Endothelial cell (in vitro differentiated cells): ENCODE data around the gene EXT2. TPM values are rescaled to one million over a fixed set of nuclear protein-coding genes. Genes with fewer than 3 reads are reported as not detected.

ENCODE experiments used
- DNase-seq: peaks from one replicate; pipeline ENCODE4 v3.0.0; 2021; ENCODE audit warnings: low spot score
- H3K27ac Mint-ChIP-seq: one replicate; pipeline ENCODE4 v1.8.0; 2021; ENCODE audit warnings: mixed read lengths, inconsistent platforms; ENCODE audit not compliant: unreplicated experiment
- H3K27me3 Mint-ChIP-seq: one replicate; pipeline ENCODE4 v1.8.0; 2021; ENCODE audit warnings: mild to moderate bottlenecking, moderate library complexity, mixed read lengths, inconsistent platforms; ENCODE audit not compliant: unreplicated experiment
- H3K36me3 Mint-ChIP-seq: one replicate; pipeline ENCODE4 v1.8.0; 2021; ENCODE audit warnings: mild to moderate bottlenecking, low read depth, mixed read lengths, inconsistent platforms; ENCODE audit not compliant: unreplicated experiment
- H3K4me1 Mint-ChIP-seq: one replicate; pipeline ENCODE4 v1.8.0; 2021; ENCODE audit warnings: mild to moderate bottlenecking, mixed read lengths, inconsistent platforms; ENCODE audit not compliant: unreplicated experiment
- H3K4me3 Mint-ChIP-seq: one replicate; pipeline ENCODE4 v1.8.0; 2021; ENCODE audit warnings: mild to moderate bottlenecking, mixed read lengths, inconsistent platforms; ENCODE audit not compliant: unreplicated experiment
- H3K9me3 Mint-ChIP-seq: one replicate; pipeline ENCODE4 v1.8.0; 2021; ENCODE audit warnings: mixed read lengths, inconsistent platforms; ENCODE audit not compliant: unreplicated experiment
- CTCF ChIP-seq: fragments of 200-600 bp; sonication (generic); IDR thresholded peaks from one replicate; pipeline ENCODE4 v1.5.0; 2021; ENCODE audit warnings: antibody characterized with exemption; ENCODE audit not compliant: unreplicated experiment
- total RNA-seq: library from RNA; stranded (reverse); fragmentation: NEBNext Ultra II Directional; extraction: Animal tissue kit (Norgen Biotek cat#: 25700); gene quantifications from one replicate; pipeline ENCODE4 v1.2.1, GENCODE V29; 2021; ENCODE audit not compliant: unreplicated experiment

The EXT2 gene
- total RNA-seq, 1 donor from 2014 or later, result 96.8 TPM

- H3K36me3 Mint-ChIP-seq, result peaks cover 12% of the 10 kb centered on the region
- H3K27me3 Mint-ChIP-seq, result peaks cover 2% of the 10 kb centered on the region
- no peaks in the 10 kb centered on the region for H3K9me3 Mint-ChIP-seq
- TF ChIP-seq CTCF, result no peak
- no peak overlapping the region for H3K4me3 Mint-ChIP-seq
- peak; percentile 17 for DNase-seq
- H3K4me1 Mint-ChIP-seq, result peaks cover 5% of the 10 kb centered on the region
- H3K27ac Mint-ChIP-seq, result no peak overlapping the region
These were observed 9.2 kb downstream of the EXT2 start for GRCh38 chr11:44104481-44105294.

GRCh38 chr11:44108260-44108659 is 12.8 kb downstream of the EXT2 start:
- Mint-ChIP-seq H3K27ac (no peak overlapping the region), H3K27me3 (no peaks in the 10 kb centered on the region)

GRCh38 chr11:44110231-44110679 is 14.8 kb downstream of the EXT2 start:
- H3K4me3 Mint-ChIP-seq, result no peak overlapping the region
- DNase-seq, result peak; percentile 64
- peak; percentile 56 for TF ChIP-seq CTCF

More at GRCh38 chr11:44108260-44108659, 12.8 kb downstream of the EXT2 start:
- peaks cover 15% of the 10 kb centered on the region for H3K36me3 Mint-ChIP-seq
- TF ChIP-seq CTCF, result no peak
- DNase-seq, result no peak
- H3K4me1 Mint-ChIP-seq, result peaks cover 6% of the 10 kb centered on the region
- no peak overlapping the region for H3K4me3 Mint-ChIP-seq
- H3K9me3 Mint-ChIP-seq, result no peaks in the 10 kb centered on the region

GRCh38 chr11:44112091-44112821 is 16.8 kb downstream of the EXT2 start:
- no peak for DNase-seq
- TF ChIP-seq CTCF, result no peak
- H3K27ac Mint-ChIP-seq, result no peak overlapping the region
- H3K4me3 Mint-ChIP-seq, result no peak overlapping the region
- H3K4me1 Mint-ChIP-seq, result peaks cover 15% of the 10 kb centered on the region
- H3K9me3 Mint-ChIP-seq, result no peaks in the 10 kb centered on the region
- peaks cover 2% of the 10 kb centered on the region for H3K27me3 Mint-ChIP-seq
- peaks cover 42% of the 10 kb centered on the region for H3K36me3 Mint-ChIP-seq

More at GRCh38 chr11:44110231-44110679, 14.8 kb downstream of the EXT2 start:
- Mint-ChIP-seq H3K27ac (peak overlapping the region; percentile 21), H3K36me3 (peaks cover 33% of the 10 kb centered on the region), H3K9me3 (no peaks in the 10 kb centered on the region), H3K27me3 (peaks cover 2% of the 10 kb centered on the region), H3K4me1 (peaks cover 15% of the 10 kb centered on the region)
